Upper lobe of left lung (tissue), 6 donors: Measurements from ENCODE around the gene NAGA. TPM values are rescaled to one million over a fixed set of nuclear protein-coding genes. Genes with fewer than 3 reads are reported as not detected.
A peak's percentile ranks its signal among the peaks of the same experiment; 100 is the strongest.

ENCODE experiments used
- ATAC-seq, 2 donors: fragments of 200-7000 bp; cut with Tn5 transposase; one replicate each; pipeline ENCODE4 v1.9.1; 2022; ENCODE audit warnings: mild to moderate bottlenecking in 2 of 2, moderate library complexity in 2 of 2; ENCODE audit not compliant: low FRiP score in 2 of 2
- DNase-seq, 2 donors: peaks; one replicate each; pipeline ENCODE4 v3.0.0-alpha.2; 2019 to 2020
- H3K27ac ChIP-seq, 4 donors: fragments of 200-600 bp; sonication (generic); one replicate each; pipeline ENCODE4 v1.5.1; 2016 to 2019
- H3K27me3 ChIP-seq, 4 donors: fragments of 200-600 bp; sonication (generic); one replicate each; pipeline ENCODE4 v1.5.1; 2017 to 2019
- H3K36me3 ChIP-seq, 4 donors: fragments of 200-600 bp; sonication (generic); one replicate each; pipeline ENCODE4 v1.5.1; 2016 to 2019
- H3K4me1 ChIP-seq, 4 donors: fragments of 200-600 bp; sonication (generic); one replicate each; pipeline ENCODE4 v1.5.1; 2018 to 2019
- H3K4me3 ChIP-seq, 4 donors: fragments of 200-600 bp; sonication (generic); one replicate each; pipeline ENCODE4 v1.5.1; 2017 to 2019; ENCODE audit warnings: mild to moderate bottlenecking in 2 of 4, moderate library complexity in 1 of 4
- H3K9me3 ChIP-seq, 4 donors: fragments of 200-600 bp; sonication (generic); one replicate each; pipeline ENCODE4 v1.5.1; 2018 to 2019
- EP300 ChIP-seq, 4 donors: sonication (generic); formaldehyde crosslinking; IDR thresholded peaks; one replicate each; pipeline ENCODE4 v1.5.1; 2017; ENCODE audit warnings: antibody characterized with exemption in 4 of 4, control low read depth in 2 of 4
- POLR2A ChIP-seq, 4 donors: fragments of 450-650 bp; IDR thresholded peaks; one replicate each; pipeline ENCODE4 v1.5.1; 2016 to 2017; ENCODE audit warnings: antibody characterized with exemption in 4 of 4, mild to moderate bottlenecking in 2 of 4
- POLR2AphosphoS5 ChIP-seq, 2 donors: sonication (generic); formaldehyde crosslinking; IDR thresholded peaks; one replicate each; pipeline ENCODE4 v1.5.1; 2017; ENCODE audit warnings: antibody characterized with exemption in 2 of 2
- WGBS, 2 donors: methylation state at CpG; one replicate each; pipeline ENCODE4 v1.1.5; 2017 to 2018; 5-methylcytosine and 5-hydroxymethylcytosine counted together
- total RNA-seq, 6 donors: library from RNA; depleted of rRNA in 4 of 6; stranded (reverse); fragments of >200 nt in 4 of 6; gene quantifications; one replicate each; pipeline versions ENCODE4 v1.1.0 to v1.2.1, GENCODE V29; 2016 to 2021
- TF ChIP-seq, protein P1 (sequence below), 6 experiments: fragments of 450-650 bp in 4 of 6; fragments of 200-600 bp in 2 of 6; sonication (generic) in 2 of 6; IDR thresholded peaks; one replicate each; pipeline ENCODE4 v1.5.1; 2016 to 2019; ENCODE audit warnings: antibody characterized with exemption in 6 of 6
- donor health status: DM: no; HTN: no; CAD: no; lungs with moderate emphysema.
- donor health status: DM: no; HTN: yes; CAD: no; lungs with severe emphysema.

NAGA gene
- total RNA-seq, 6 donors from 2014 or later: 25.5 to 42.3 (median 34.4) TPM

- Histone ChIP-seq H3K9me3 (no peaks in the 10 kb centered on the region), H3K27ac (no peak overlapping the region), H3K27me3 (no peaks in the 10 kb centered on the region), H3K4me1 (peaks cover 35 to 54% (median 38%) of the 10 kb centered on the region in 4 donors), H3K4me3 (no peak overlapping the region), H3K36me3 (peaks cover 0 to 36% (median 11%) of the 10 kb centered on the region in 4 donors)
- DNase-seq (no peak), ATAC-seq (no peak)
- TF ChIP-seq, protein P1, sequence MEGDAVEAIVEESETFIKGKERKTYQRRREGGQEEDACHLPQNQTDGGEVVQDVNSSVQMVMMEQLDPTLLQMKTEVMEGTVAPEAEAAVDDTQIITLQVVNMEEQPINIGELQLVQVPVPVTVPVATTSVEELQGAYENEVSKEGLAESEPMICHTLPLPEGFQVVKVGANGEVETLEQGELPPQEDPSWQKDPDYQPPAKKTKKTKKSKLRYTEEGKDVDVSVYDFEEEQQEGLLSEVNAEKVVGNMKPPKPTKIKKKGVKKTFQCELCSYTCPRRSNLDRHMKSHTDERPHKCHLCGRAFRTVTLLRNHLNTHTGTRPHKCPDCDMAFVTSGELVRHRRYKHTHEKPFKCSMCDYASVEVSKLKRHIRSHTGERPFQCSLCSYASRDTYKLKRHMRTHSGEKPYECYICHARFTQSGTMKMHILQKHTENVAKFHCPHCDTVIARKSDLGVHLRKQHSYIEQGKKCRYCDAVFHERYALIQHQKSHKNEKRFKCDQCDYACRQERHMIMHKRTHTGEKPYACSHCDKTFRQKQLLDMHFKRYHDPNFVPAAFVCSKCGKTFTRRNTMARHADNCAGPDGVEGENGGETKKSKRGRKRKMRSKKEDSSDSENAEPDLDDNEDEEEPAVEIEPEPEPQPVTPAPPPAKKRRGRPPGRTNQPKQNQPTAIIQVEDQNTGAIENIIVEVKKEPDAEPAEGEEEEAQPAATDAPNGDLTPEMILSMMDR (IDR thresholded peaks at IDR 0.05): no peak
- TF ChIP-seq POLR2AphosphoS5 (IDR thresholded peaks at IDR 0.05) (no peak), EP300 (IDR thresholded peaks at IDR 0.05) (no peak), POLR2A (IDR thresholded peaks at IDR 0.05) (no peak)
- 93 to 95% methylated on average over 17 to 20 of the region's 20 CpGs for WGBS, 2 donors
Observed at GRCh38 chr22:42076764-42077485, 6.3 kb upstream of the NAGA start.

DNA sequence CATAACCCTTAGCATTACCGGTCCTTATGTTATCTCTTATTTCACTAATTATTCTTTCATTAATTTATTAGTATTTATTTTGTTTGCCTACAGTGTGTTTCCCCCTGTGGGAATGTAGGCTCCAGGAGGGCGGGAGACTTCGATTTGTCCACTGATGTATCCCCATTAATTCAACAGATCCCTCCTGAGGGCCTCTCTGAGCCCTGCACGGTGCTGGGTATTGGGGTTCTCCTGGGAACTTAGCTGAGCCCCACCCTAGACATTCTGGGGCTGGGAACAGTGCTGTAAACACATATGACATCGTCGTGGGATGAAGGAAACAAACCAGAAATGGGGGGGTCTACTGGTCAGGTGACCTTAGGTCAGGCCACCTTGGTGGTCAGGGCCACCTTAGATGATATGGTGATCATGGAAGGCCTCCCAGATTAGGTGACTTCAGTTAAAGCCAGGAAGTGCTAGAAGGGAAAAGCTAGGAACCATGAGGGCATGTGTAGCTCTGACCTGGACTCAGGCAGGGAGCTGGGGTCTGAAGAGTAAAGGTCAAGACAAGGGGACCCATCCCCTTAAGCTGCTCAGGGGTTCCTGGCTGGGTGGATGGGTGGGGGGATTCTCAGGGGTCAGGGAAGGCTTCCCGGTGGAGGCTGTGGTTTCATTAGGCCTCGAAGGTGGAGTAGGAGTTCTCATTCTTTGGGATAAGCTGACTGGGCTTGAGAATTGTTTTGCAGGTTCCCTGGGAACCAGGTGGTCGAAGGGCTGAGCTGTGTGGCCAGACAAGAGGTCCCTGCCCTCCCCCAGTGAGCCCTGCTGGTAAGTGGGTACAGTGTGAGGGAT is 4.4 kb upstream of the NAGA start:
- peaks cover 0 to 30% (median 11%) of the 10 kb centered on the region in 4 donors for H3K36me3 ChIP-seq
- H3K4me3 ChIP-seq: peak overlapping the region; percentile 61 to 81 (median 76)
- peaks cover 33 to 49% (median 38%) of the 10 kb centered on the region in 4 donors for H3K4me1 ChIP-seq
- 64 to 70% methylated on average over 8 to 9 of the region's 9 CpGs for WGBS, 2 donors
- H3K27ac ChIP-seq: peak overlapping the region; percentile 86 to 97 (median 96)
- ATAC-seq (no peak), DNase-seq (no peak)
- H3K9me3 ChIP-seq: no peaks in the 10 kb centered on the region
- TF ChIP-seq, protein P1 (IDR thresholded peaks at IDR 0.05): peak in 1 of 6 experiments; percentile 18
- no peak for TF ChIP-seq POLR2AphosphoS5 (IDR thresholded peaks at IDR 0.05)
- H3K27me3 ChIP-seq: no peaks in the 10 kb centered on the region

DNA sequence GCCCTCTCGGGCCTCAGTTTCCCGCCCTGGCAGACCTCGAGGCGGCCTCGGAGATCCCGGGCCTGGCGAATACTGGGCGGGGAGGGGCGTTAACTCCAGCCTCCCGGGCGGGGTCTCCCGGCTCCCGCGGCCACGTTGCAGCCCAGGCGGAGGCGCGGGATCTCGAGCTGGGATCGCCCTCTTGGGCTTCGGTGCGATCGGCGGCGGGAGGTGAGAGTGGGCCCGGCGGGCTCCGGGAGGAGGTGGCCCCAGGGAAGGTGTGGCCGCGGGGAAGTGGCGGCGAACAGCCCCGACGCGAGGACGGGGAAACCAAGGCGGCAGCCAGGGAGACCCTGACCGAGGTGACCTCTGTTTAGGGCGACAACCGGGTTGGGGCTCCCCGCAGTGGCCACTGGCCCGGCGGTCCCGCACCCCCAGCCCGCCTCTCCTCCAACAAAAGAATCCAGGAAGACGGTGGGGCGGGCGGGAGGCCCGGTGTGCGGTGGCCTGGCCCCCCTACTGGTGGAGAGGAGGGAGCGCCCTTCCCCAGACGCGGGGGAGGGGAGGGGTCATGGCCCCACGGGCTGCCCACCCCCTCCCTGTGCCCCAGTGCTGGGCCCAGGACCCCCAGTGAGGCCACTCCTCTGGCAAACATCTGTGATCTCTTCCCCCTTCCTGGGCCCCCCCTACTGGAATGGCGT is 3.7 kb upstream of the NAGA start, which contains the start of gene PHETA2:
TSS of gene PHETA2 (plus strand) at position 117 of the 680 bp plus-strand sequence. CDS start 3,046 bp downstream, outside the sequence.
- peaks cover 41 to 56% (median 45%) of the 10 kb centered on the region in 4 donors for H3K4me1 ChIP-seq
- peak; percentile 8 to 32 for TF ChIP-seq POLR2AphosphoS5 (IDR thresholded peaks at IDR 0.05)
- TF ChIP-seq EP300 (IDR thresholded peaks at IDR 0.05): no peak
- TF ChIP-seq, protein P1 (IDR thresholded peaks at IDR 0.05): peak; percentile 36 to 80 (median 66)
- TF ChIP-seq POLR2A (IDR thresholded peaks at IDR 0.05): peak in 2 of 4 donors; percentile 48 to 53
- ATAC-seq (peak in 1 of 2 donors; percentile 50), DNase-seq (peak; percentile 58 to 91)
- H3K36me3 ChIP-seq: peaks cover 0 to 30% (median 11%) of the 10 kb centered on the region in 4 donors
- 1 to 3% methylated on average over 2 to 29 of the region's 55 CpGs for WGBS, 2 donors
- H3K27me3 ChIP-seq: no peaks in the 10 kb centered on the region
- H3K27ac ChIP-seq: peak within 1 kb of the TSS; percentile 86 to 97 (median 96)
- peak within 1 kb of the TSS; percentile 61 to 81 (median 76) for H3K4me3 ChIP-seq
- H3K9me3 ChIP-seq: no peaks in the 10 kb centered on the region

DNA sequence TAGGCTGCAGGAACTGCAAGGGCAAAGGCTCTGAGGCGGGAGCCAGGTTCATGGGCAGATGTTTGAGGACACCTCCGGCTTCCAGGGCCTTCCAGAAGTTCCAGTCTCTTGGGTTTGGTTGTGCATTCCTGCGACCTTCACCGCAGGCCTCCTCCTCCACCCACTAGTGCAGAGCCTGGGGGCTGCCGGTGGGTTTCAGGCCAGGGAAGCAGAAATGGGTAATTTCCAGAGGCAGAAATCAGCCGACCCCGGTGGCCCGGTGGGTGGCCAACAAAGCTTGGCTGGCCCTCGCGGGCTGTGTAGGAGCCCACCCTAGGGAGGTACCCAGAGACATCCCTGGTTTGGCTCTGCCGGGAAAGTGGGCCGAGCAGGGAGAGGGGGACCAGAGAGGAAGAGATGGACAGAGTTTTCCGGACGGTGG is 3.0 kb upstream of the NAGA start:
- peak overlapping the region; percentile 86 to 97 (median 96) for H3K27ac ChIP-seq
- H3K4me1 ChIP-seq: peaks cover 37 to 56% (median 41%) of the 10 kb centered on the region in 4 donors
- H3K27me3 ChIP-seq: no peaks in the 10 kb centered on the region
- no peak for DNase-seq
- ATAC-seq: no peak
- 77 to 78% methylated on average over 10 to 14 of the region's 14 CpGs for WGBS, 2 donors
- H3K9me3 ChIP-seq: no peaks in the 10 kb centered on the region
- H3K36me3 ChIP-seq: peaks cover 0 to 30% (median 11%) of the 10 kb centered on the region in 4 donors
- no peak for TF ChIP-seq POLR2A (IDR thresholded peaks at IDR 0.05)
- no peak for TF ChIP-seq EP300 (IDR thresholded peaks at IDR 0.05)
- TF ChIP-seq, protein P1 (IDR thresholded peaks at IDR 0.05): no peak
- TF ChIP-seq POLR2AphosphoS5 (IDR thresholded peaks at IDR 0.05): no peak
- peak overlapping the region in 3 of 4 donors; percentile 75 to 81 (median 76) for H3K4me3 ChIP-seq
